Neuron (in vitro differentiated cells): ENCODE measurements around the gene PSMD11.

Experiments
- H2AFZ ChIP-seq: one replicate; pipeline ENCODE4 v1.6.1; 2013; ENCODE audit warnings: low read depth, mild to moderate bottlenecking, inconsistent platforms, low read length, moderate library complexity
- H3K27me3 ChIP-seq: one replicate; pipeline ENCODE4 v1.6.1; 2013; ENCODE audit warnings: low read length; ENCODE audit not compliant: insufficient read depth
- H3K36me3 ChIP-seq: one replicate; pipeline ENCODE4 v1.6.1; 2013; ENCODE audit warnings: low read length; ENCODE audit not compliant: insufficient read depth
- H3K4me1 ChIP-seq: one replicate; pipeline ENCODE4 v1.6.1; 2013; ENCODE audit warnings: low read length; ENCODE audit not compliant: insufficient read depth
- H3K4me3 ChIP-seq: 2 replicates; pipeline ENCODE4 v1.5.1; 2013; ENCODE audit warnings: mild to moderate bottlenecking, low read length, moderate library complexity
- H3K9me3 ChIP-seq: one replicate; pipeline ENCODE4 v1.6.1; 2013; ENCODE audit warnings: low read length

The PSMD11 gene

GRCh38 chr17:32514606-32515005 lies 70.3 kb downstream of the PSMD11 start:
- H3K27me3 ChIP-seq = no peaks in the 10 kb centered on the region
- no peaks in the 10 kb centered on the region for H3K9me3 ChIP-seq
- peaks cover 30% of the 10 kb centered on the region for H3K4me1 ChIP-seq
- H2AFZ ChIP-seq = no peak overlapping the region
- H3K4me3 ChIP-seq = no peak overlapping the region
- H3K36me3 ChIP-seq = no peaks in the 10 kb centered on the region

GRCh38 chr17:32515677-32516383 lies 71.5 kb downstream of the PSMD11 start:
- H3K27me3 ChIP-seq = no peaks in the 10 kb centered on the region
- H3K4me3 ChIP-seq = no peak overlapping the region
- no peaks in the 10 kb centered on the region for H3K36me3 ChIP-seq
- peaks cover 34% of the 10 kb centered on the region for H3K4me1 ChIP-seq
- no peak overlapping the region for H2AFZ ChIP-seq
- no peaks in the 10 kb centered on the region for H3K9me3 ChIP-seq

GRCh38 chr17:32516450-32516849 lies 72.1 kb downstream of the PSMD11 start:
- Histone ChIP-seq H3K36me3 (no peaks in the 10 kb centered on the region), H3K9me3 (no peaks in the 10 kb centered on the region), H2AFZ (no peak overlapping the region), H3K4me1 (peaks cover 40% of the 10 kb centered on the region), H3K27me3 (no peaks in the 10 kb centered on the region), H3K4me3 (no peak overlapping the region)

DNA sequence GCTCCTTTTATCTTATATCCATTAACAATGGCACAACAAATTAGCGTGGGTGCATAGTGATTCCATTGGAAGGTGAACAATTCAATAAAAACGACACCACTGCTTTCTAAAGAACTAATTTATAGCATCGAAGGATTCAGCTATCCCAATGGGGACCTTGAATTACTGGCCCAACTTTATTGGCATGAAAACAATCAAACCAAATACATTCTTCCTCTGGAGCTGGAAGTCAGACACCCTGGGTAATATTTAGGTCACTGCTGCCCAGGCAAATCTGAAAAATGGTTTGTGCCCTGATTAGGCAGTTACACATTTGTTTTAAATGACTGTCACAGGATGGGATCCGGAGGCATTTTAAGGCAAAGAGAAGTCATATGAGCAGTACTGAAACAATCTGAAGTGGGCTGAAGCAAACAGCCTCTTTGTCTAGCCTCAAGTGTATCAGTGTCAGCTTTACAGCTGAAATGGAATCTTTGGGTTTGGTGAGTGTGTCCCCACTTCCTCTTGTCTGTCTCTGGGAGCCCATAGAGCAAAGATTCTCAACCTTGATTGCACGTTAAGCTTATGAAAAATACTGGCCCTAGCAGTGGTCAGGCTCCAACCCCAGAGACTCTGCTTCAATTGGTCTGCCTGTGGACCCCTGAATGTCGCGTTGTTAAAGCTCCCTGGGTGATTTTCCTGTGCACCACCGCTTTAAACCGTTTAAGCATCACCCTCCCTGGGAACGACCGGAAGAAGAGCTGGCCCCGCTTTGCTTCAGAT lies 72.8 kb downstream of the PSMD11 start:
- H3K9me3 ChIP-seq = no peaks in the 10 kb centered on the region
- H3K27me3 ChIP-seq = no peaks in the 10 kb centered on the region
- peaks cover 40% of the 10 kb centered on the region for H3K4me1 ChIP-seq
- H3K36me3 ChIP-seq = no peaks in the 10 kb centered on the region
- H3K4me3 ChIP-seq = no peak overlapping the region
- H2AFZ ChIP-seq = no peak overlapping the region

- Histone ChIP-seq H3K4me3 (no peak overlapping the region), H3K27me3 (no peaks in the 10 kb centered on the region), H3K36me3 (no peaks in the 10 kb centered on the region), H3K9me3 (no peaks in the 10 kb centered on the region), H2AFZ (no peak overlapping the region), H3K4me1 (peaks cover 41% of the 10 kb centered on the region)
These were observed 73.7 kb downstream of the PSMD11 start for GRCh38 chr17:32517982-32518381.

DNA sequence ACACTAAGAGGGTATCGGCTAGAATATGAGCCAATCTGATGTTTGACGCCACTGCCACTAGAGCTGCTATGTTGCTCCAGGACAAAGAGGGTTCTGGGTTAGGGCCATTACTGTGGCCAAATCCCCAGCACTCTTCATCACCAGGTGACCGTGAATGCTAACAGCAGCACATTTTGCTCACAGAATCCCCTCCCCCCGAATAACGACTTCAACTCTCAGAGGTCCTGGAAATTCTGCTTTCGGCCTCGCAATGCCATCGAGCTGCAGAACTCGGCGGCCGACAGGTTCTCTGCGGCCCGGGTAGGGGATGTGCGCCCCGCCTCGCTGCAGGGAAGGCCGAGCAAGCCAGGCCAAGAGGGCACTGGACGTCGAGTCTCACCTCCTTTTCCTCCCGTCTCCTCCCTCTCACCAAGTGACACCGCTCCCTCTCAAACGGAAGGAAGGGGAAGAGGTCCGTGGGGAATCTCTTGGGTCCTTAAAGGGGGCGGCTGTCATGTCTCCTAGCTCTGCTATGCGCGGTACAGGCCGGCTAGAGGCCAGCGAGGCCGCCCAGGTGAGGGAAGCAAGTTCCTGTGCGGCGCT lies 74.4 kb downstream of the PSMD11 start:
- peak overlapping the region; percentile 28 for H2AFZ ChIP-seq
- H3K9me3 ChIP-seq = no peaks in the 10 kb centered on the region
- H3K4me3 ChIP-seq = peak overlapping the region; percentile 55
- H3K27me3 ChIP-seq = no peaks in the 10 kb centered on the region
- peaks cover 48% of the 10 kb centered on the region for H3K4me1 ChIP-seq
- H3K36me3 ChIP-seq = no peaks in the 10 kb centered on the region

DNA sequence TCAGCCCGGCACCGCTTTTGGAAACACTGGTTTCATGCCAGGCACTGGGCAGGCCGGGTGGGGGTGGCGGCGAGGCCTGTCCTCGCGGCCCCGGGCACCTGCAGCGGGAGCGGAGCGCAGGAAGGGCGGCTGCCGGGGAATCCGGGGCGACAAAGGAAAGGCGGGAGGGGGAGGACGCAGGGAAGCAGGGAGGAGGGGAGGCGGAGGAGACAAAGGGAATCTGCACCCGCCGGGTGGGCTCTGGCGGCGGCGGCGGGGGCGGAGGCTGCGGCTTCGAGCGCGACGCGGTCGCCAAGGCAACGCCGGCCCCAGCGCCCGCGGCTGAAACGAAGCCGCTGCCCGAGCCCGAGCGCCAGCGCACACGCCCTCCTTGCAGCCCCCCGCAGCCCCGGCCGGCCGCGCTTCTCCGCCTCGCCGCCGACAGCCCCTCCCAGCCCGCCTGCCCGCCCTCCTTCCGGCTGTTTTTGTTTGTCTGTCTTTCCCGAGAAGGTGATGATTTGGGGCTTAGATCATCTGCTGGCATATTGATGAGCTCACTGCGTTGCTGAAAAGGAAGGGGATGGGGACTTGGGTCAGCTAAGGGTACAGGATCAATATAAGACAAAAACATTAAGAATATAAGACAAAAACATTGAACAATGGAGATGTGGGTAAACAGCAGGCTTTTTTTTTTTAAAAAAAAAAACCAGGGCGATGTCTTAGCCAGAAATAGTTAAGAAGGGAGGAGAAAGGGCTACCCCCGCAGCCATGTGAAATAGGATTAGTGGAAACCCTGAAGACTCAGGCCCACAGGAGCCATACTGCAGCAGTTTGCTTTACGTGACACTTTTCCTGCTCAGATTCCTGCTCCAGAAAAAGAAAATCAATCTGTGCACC lies 75.2 kb downstream of the PSMD11 start:
- H3K36me3 ChIP-seq = no peaks in the 10 kb centered on the region
- H2AFZ ChIP-seq = peak overlapping the region; percentile 57
- H3K27me3 ChIP-seq = no peaks in the 10 kb centered on the region
- peaks cover 51% of the 10 kb centered on the region for H3K4me1 ChIP-seq
- no peaks in the 10 kb centered on the region for H3K9me3 ChIP-seq
- peak overlapping the region; percentile 55 for H3K4me3 ChIP-seq

DNA sequence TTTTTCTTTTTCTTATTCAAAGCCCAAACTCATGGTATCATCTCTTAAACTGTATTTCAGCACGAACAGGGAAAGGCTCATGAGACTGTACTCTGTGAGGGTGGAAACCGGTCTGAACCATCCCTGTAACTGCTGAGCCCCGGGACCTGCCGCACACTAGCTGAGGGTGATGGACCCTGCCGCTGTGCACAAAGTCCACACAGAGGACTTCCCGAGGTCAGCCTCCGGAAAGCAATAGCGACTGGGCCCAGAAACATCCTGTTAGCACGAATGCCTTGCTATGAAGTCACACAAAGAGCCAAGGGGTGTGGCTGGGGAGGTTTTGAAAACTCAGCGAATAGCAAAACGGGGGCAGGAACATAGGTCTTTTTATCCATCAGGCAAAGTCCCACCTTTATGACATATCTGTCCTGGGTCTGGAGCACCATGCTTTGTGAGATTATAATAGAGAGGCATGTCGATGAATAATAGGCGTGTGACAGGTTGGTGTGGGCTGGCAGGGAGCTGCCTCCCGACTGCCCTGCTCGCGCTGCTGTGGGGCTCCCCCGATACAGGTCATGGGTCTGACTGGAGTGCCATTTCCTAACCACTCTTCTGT lies 75.9 kb downstream of the PSMD11 start:
- Histone ChIP-seq H3K4me1 (peaks cover 51% of the 10 kb centered on the region), H3K4me3 (peak overlapping the region; percentile 50), H2AFZ (peak overlapping the region; percentile 57), H3K36me3 (no peaks in the 10 kb centered on the region), H3K9me3 (no peaks in the 10 kb centered on the region), H3K27me3 (no peaks in the 10 kb centered on the region)

- Histone ChIP-seq H3K4me1 (peaks cover 50% of the 10 kb centered on the region), H3K9me3 (no peaks in the 10 kb centered on the region), H3K27me3 (no peaks in the 10 kb centered on the region), H3K36me3 (no peaks in the 10 kb centered on the region), H3K4me3 (peak overlapping the region; percentile 50), H2AFZ (peak overlapping the region; percentile 57)
These were observed 76.6 kb downstream of the PSMD11 start for GRCh38 chr17:32520737-32521404.

GRCh38 chr17:32523017-32523680 lies 78.8 kb downstream of the PSMD11 start:
- Histone ChIP-seq H3K4me3 (no peak overlapping the region), H3K27me3 (peaks cover 3% of the 10 kb centered on the region), H3K4me1 (peaks cover 36% of the 10 kb centered on the region), H3K9me3 (no peaks in the 10 kb centered on the region), H2AFZ (no peak overlapping the region), H3K36me3 (no peaks in the 10 kb centered on the region)

- H2AFZ ChIP-seq = no peak overlapping the region
- no peaks in the 10 kb centered on the region for H3K36me3 ChIP-seq
- no peak overlapping the region for H3K4me3 ChIP-seq
- H3K9me3 ChIP-seq = no peaks in the 10 kb centered on the region
- H3K4me1 ChIP-seq = peaks cover 28% of the 10 kb centered on the region
- H3K27me3 ChIP-seq = peaks cover 3% of the 10 kb centered on the region
These were observed 79.7 kb downstream of the PSMD11 start for GRCh38 chr17:32523827-32524552.
